ENCODE results near the gene FOXO6.

FOXO6 gene

DNA sequence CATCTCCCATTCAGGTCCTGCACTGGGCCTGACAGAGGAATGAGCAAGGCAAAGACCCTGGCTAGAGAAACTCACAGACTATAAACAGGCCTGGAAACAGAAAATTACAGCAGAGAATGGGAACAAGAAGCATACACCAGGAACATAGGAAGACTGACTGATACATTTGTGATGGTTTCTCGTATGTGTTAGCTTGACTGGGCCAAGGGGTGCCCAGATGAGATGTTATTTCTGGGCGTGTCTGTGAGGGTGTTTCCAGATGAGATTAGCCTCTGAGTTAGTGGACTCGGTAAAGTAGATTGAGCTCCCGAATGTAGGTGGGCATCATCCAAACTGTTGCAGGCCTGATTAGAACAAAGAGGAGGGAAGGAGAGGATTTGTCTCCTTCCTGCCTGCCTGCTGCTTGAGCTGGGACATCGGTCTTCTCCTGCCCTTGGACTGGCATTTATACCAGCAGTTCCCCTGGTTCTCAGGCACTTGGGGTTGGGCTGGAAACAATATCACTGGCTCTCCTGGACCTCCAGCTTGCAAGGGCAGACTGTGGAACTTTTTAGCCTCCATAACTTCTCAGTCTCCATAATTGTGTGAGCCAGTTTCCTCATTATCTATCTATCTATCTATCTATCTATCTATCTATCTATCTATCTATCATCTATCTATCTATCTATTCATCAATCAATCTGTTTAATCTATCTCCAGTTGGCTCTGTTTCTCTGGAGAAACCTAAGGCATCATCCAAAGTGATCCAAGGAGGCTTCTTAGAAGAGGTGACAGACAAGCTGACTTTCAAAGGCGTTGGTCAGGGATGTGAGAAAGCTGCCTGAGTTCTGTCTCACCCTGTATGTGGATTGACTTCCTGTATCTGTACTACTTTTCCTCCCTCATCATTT is 9.7 kb upstream of the FOXO6 start:
- no peak for DNase-seq (ENCODE audit: low read depth)
- H3K4me3 ChIP-seq (ENCODE audit: low read length) = no peak overlapping the region
- TF ChIP-seq, protein P1, sequence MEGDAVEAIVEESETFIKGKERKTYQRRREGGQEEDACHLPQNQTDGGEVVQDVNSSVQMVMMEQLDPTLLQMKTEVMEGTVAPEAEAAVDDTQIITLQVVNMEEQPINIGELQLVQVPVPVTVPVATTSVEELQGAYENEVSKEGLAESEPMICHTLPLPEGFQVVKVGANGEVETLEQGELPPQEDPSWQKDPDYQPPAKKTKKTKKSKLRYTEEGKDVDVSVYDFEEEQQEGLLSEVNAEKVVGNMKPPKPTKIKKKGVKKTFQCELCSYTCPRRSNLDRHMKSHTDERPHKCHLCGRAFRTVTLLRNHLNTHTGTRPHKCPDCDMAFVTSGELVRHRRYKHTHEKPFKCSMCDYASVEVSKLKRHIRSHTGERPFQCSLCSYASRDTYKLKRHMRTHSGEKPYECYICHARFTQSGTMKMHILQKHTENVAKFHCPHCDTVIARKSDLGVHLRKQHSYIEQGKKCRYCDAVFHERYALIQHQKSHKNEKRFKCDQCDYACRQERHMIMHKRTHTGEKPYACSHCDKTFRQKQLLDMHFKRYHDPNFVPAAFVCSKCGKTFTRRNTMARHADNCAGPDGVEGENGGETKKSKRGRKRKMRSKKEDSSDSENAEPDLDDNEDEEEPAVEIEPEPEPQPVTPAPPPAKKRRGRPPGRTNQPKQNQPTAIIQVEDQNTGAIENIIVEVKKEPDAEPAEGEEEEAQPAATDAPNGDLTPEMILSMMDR (conservative IDR thresholded peaks at IDR 0.05; ENCODE audit: low read depth, low read length) = no peak

DNA sequence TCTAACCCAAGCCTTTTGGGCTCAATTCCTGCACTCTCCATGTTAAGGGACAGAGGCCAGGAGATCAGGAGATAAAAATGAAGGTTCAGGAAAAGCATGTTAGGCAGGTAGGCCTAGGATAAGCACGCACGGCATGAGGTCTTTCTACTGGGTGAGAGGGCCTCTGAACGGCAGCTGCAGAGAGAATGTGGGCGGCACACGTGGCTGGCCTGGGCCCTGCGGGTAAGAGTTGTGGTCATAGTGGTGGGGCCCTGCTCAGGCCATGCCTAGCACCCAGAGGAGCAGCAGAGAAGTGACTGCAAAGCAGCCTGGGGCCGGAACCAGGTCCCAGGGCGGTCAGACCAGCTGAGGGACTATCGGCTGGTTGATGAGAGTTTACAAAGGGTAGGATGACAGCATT is 7.5 kb upstream of the FOXO6 start:
- TF ChIP-seq, protein P1 (conservative IDR thresholded peaks at IDR 0.05; ENCODE audit: low read depth, low read length) = no peak
- no peak for DNase-seq (ENCODE audit: low read depth)

GRCh38 chr1:41354956-41355355 is 6.3 kb upstream of the FOXO6 start:
- no peak for DNase-seq (ENCODE audit: low read depth)
- no peak overlapping the region for H3K4me3 ChIP-seq (ENCODE audit: low read length)
- TF ChIP-seq, protein P1 (conservative IDR thresholded peaks at IDR 0.05; ENCODE audit: low read depth, low read length) = no peak

More for the DNA sequence above, 7.5 kb upstream of the FOXO6 start:
- H3K4me3 ChIP-seq (ENCODE audit: low read length) = no peak overlapping the region

DNA sequence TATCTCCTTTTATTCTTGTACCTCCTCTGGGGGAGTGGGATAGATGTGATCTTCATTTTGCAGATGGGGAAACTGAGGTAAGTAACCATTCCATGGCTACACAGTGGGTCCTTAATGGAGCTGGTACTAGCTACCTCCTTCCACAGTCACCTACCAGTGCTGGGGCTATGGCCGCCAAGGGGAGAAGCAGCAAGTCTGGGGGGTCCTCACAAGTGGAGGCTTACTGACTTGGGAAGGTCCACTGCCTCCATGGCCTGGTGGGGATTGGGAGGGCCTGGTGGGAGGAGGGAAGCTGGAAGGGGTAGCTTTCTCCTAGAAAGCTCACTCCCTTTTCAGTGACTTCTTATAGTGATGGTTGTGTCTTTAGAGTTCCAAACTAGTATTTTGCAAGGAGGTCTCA is 5.9 kb upstream of the FOXO6 start:
- no peak overlapping the region for H3K4me3 ChIP-seq (ENCODE audit: low read length)
- TF ChIP-seq, protein P1 (conservative IDR thresholded peaks at IDR 0.05; ENCODE audit: low read depth, low read length) = no peak
- DNase-seq (ENCODE audit: low read depth) = no peak

DNA sequence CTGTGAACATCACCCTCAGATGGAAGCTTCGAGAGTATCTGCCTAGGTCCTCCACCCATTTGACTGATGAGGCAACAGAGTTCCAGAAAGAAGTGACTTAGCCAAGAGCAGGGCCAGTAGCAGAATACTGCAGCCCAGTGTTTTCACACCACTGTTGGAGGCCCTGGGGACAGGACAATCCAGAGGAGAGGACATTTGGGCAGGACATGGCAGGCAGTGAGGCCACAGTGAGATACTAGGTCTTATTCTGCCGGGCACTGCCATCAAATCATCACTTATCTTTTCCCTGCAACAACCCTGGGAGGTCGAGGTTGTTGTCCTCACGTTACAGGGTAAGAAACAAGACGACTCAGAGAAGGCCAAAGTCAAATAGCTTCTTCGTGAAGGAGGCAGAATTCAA is 5.5 kb upstream of the FOXO6 start:
- no peak overlapping the region for H3K4me3 ChIP-seq (ENCODE audit: low read length)
- TF ChIP-seq, protein P1 (conservative IDR thresholded peaks at IDR 0.05; ENCODE audit: low read depth, low read length) = no peak
- DNase-seq (ENCODE audit: low read depth) = no peak

DNA sequence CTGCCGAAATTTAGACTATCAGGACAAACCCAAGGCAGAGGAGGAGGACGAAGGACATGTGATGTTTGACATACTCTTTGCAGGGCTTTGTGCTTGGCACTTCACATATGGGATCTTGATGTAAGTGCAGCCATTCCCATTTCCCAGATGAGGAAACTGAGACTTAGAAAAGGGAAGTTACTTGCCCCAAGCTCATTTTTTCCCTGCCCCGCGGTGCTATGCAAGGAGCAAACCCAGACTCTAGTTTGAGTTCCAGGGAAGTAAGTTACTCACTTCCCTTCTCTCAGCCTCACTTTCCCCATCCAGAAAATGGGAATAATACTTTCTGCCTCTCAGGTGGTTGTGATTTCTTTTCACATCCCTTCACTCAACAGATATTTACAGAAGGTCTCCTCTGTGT is 4.5 kb upstream of the FOXO6 start:
- H3K4me3 ChIP-seq (ENCODE audit: low read length) = no peak overlapping the region
- TF ChIP-seq, protein P1 (conservative IDR thresholded peaks at IDR 0.05; ENCODE audit: low read depth, low read length) = no peak
- no peak for DNase-seq (ENCODE audit: low read depth)
